Effector CD4-positive, alpha-beta T cell (primary cell): ENCODE measurements around the gene ACOT6.
"Not testable (repeated sequence)": the region's sequence is repeated elsewhere in the genome, so short reads cannot be mapped to it uniquely, and the experiment has no call there.

ENCODE experiments used
- DNase-seq: peaks from one replicate; pipeline ENCODE4 v3.0.0-alpha.2; 2020

The ACOT6 gene

DNA sequence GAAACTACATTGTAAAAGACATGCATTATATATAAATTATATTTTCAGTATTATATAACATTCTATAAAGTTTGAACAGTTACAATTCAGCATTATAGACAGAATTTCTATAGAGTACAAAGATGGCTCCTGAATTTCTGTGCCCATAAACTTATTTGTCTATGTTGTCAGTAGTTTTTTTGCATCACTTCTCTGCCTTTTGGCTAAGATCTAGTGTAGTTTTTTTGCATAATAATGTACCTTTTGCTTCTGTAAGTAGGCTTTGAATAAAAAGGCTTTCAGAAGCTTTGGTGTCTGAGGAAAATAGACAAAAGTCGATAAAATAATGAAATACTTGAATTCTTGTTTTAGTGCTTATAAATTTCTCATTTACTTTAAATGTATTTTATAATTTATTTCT is 43.5 kb downstream of the ACOT6 start:
- no peak for DNase-seq

DNA sequence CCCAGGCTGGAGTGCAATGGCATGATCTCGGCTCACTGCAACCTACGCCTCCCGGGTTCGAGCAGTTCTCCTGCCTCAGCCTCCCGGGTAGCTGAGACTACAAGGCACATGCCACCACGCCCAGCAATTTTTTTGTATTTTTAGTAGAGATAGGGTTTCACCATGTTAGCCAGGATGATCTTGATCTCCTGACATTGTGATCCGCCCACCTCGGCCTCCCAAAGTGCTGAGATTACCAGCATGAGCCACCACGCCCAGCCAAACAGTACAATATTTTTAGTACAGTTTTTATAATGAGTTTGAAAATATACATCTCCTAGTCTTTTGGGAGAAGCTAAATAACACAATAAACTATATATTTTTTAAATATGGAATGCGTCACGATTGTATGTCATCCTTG is 46.9 kb downstream of the ACOT6 start:
- not testable (repeated sequence) for DNase-seq

DNA sequence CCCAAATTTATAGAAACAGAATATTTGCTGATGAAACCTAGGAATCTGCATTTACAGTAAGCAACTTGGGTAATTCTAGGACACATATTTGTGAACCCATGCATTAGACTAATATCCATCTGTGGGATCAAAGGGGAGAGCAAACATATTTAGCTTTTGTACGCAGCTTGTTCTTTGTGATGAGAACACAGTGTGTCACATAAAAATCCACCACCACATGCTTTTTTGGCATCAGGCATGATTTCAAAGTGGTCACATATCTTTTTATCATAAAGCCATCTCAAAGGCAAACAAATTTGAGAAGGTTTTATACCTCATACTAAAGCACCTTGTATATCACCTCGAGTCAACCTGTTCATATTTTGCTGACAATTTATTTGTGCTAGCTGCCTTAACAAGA is 48.2 kb downstream of the ACOT6 start:
- DNase-seq: no peak

- no peak for DNase-seq
Measured at GRCh38 chr14:73661872-73662271, 49.6 kb downstream of the ACOT6 start.

- DNase-seq: no peak
Measured at GRCh38 chr14:73662487-73662943, 50.2 kb downstream of the ACOT6 start.

- no peak for DNase-seq
Measured at GRCh38 chr14:73663548-73664212, 51.4 kb downstream of the ACOT6 start.

DNA sequence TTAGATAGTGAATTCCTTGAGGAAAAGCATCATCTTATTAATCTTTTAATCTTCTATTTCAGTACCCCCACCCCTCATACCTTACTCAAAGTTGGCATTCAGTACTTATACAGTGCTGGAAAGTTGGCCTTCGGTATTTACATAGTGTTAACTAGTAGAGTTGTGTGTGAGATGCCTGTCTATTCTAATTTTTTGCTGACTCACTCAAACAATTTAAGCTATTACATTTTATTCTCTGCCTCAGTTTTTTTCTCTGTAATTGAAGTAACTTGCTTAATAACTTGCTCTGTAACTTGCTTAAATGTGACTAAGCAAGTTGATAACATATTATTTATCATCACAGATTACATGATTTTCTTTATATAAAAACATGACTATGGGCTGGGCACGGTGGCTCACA is 52.8 kb downstream of the ACOT6 start:
- DNase-seq: no peak

- DNase-seq: no peak
Measured at GRCh38 chr14:73666583-73666982, 54.3 kb downstream of the ACOT6 start.

DNA sequence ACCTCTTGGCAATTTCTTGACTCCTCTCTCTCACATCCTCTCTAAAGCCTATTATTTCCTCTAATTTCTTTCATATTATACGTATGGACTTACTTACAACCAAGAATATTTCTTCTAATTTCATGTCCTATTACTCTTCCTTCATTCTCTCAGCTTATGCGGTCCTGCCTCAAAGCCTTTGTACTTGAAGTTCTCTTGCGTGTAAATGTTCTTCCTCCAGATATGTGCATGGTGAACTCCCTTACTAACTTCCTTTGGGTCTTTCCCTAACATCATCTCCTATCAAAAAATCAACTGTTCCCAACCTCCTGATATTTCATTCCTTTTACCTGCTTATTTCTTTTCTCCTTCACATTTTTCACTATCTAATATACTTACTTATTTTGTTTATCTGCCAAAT is 55.5 kb downstream of the ACOT6 start:
- DNase-seq: no peak
